NCI-H82 treated with DMSO at 0.1 percent for 48 hours (cell line): ENCODE data around the gene GDPD5.

Experiments used
- DNase-seq: peaks from one replicate; lab custom pipeline; 2025; ENCODE audit not compliant: unreplicated experiment; lab: John Stamatoyannopoulos, UW

The GDPD5 gene

DNA sequence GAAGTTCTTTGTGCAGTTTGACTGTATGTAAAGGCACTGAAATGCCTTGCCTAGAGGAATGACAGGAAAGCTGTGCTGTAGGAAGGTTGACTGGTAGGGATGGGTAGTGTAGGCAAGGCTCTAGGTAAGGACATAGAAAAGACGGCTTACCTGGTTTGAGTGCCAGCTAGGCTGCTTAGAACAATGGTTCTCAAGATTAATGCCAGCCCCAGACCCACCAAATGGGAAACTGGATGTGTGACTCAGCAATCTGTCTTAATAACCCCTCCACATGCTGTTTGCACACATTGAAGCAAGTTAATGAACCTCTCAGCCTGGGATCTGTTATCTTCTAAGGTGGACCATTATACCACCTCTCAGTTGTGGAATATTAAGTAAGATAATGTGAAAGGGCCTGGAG is 122.7 kb downstream of the GDPD5 start:
- DNase-seq = no peak

DNA sequence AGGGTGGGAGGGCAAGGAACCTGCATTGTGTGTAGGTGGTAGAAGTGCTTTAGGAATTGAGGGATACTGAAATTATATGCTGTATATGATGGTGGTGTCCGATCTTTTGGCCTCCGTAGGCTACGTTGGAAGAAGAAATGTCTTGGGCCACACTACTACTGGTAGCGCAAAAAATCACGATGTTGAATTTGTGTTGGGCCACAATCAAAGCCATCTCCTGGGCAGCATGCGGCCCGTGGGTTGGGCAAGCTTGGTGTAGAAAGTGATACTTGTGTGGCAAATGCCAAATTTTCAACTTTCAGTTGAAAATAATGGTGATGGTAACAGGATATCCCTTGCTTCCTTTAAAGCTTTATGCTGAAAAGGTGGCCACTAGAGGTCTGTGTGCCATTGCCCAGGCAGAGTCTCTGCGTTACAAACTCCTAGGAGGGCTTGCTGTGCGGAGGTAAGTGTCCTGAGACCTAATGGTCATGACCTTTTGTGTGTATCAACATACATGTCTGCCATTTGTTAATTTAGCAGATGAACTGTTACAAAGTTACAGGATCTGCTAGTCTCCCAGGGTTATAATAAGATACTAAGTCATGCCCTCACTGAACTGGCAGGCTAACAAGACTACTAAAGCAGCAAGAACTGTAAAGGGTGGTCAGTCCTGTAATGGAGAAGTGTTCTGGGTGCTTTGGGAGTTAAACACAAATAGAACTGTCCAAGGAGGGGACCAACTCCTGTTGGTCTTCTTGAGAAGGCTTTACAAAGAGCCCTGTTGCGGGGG is 123.6 kb downstream of the GDPD5 start:
- DNase-seq = no peak

DNA sequence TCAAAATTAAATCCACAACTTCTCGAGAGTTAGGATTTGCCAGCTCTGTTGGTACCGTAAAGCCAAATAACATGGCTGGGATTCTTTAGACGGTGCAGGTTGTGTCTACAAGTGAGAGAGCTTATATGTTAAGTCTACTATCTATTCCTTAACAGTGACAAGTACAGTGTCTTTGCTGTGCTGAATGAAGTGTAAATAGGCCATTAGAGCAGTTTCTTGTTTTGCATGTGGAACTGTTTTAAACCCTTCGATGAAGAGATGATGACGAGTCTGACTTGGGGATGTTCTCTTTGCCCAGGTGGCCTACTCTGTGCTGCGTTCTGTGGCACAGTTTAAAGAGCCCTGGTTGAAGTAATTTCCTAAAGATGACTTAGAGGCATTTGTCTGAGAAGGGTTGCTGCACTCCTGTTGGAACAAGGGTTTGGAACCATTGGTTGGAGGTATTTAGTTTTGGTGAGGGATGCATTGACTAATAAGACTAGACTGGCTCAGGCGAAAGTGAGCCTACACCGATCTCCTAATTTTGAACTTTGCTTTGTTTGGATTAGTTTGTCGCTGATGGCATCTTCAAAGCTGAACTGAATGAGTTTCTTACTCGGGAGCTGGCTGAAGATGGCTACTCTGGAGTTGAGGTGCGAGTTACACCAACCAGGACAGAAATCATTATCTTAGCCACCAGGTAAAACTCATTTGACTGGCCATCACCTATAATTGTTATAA is 125.4 kb downstream of the GDPD5 start:
- no peak for DNase-seq

DNA sequence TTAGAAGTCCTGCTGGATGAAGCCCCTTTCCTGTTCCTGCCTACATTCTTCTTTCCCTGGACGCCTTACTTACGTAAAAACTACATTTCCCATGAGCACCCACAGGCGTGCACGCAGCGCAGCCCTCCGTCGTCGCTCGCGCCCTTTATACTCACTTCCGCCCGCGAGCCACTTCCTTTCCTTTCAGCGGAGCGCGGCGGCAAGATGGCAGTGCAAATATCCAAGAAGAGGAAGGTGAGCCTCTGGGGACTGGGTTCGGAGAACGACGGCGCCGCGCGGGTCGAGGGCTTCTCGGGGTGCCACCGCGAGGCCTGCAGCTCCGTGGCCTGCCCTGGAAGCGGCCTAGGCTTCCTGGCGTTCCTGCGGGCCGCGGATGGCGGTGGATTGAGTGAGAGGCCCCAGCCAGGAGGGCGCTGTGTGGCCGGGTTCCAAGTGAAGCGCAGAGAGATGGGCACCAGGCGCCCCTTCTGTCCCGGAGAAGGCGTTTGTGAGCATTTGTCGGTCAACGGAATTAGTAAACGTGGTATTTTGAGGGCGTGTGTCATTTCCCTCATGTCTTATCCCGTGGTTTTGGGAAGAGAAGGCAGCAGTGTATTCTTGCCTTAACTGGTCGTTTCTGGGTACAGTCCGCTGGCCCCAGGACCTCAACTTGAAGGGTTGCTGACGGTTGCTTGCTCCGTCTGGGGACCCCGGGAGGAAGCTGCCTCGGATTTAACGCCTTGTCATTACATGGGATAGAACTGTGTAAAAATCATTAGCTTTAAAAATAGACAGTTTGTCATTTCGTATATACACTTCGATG is 126.2 kb downstream of the GDPD5 start, which contains the start of gene RPS3:
TSS of gene RPS3 (plus strand) at position 175 of the 802 bp plus-strand sequence. CDS start at position 205, 30 bp downstream.
- peak; percentile 58 for DNase-seq

DNA sequence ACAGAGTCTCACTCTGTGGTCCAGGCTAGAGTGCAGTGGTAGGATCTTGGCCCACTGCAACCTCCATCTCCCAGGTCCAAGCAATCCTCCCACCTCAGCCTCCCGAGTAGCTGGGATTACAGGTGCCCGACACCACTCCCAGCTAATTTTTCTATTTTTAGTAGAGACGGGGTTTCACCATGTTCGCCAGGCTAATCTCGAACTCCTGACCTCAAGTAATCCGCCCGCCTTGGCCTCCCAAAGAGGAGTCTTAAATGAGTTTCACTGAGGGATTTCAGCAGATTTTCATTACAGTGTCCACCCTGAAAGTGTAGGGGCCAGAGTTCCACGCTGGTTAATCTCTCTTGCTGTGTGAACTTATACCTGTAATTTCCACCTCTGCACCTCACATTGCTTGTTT is 126.8 kb downstream of the GDPD5 start:
- no peak for DNase-seq

DNA sequence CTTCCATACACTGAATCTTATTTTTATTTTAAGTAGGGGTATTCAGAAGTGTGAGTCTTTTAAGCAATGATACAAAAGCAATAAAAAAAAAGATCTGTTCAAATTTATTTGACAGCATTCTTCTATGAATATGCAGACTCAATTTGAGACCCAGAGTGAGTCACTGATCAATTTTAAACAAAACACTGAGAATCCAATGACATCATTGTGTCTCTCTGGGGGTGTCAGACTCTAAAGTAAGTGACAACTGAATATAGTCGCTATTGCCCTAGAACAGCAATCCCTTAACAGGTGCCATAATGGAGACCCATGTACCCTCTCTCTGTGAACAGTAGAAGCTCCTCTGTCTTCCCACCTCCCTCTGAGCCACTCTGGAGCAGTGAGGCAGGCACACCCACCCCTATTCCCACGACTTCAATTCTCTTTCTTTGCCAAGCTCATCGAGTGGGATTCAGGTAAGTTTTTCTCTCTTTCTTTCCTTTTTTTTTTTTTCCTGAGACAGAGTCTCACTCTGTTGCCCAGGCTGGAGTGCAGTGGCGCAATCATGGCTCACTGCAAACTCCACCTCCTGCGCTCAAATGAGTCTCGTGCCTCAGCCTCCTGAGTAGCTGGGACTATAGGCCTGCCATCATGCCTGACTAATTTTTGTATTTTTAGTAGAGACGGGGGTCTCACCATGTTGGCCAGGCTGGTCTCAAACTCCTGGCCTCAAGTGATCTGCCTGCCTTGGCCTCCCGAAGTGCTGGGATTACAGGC is 131.5 kb downstream of the GDPD5 start:
- no peak for DNase-seq

DNA sequence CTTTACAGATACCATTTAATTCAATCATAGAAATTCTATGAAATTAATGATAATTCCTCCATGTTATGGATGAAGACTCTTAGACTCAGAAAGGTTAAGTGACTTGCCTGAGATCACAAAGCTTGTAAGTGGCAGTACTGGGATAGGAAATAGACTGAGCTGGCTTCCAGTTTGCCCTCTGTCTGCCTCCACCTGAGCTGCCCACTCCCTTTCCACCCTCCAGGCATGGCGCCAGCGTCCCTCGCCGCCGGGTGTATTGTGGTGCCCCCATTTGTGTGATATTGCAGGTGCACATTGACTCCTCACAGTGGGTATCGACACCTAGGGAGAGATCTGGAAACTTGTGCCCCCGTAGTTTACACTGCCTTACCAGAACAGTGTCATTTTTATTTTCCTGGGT is 135.8 kb downstream of the GDPD5 start:
- no peak for DNase-seq

DNA sequence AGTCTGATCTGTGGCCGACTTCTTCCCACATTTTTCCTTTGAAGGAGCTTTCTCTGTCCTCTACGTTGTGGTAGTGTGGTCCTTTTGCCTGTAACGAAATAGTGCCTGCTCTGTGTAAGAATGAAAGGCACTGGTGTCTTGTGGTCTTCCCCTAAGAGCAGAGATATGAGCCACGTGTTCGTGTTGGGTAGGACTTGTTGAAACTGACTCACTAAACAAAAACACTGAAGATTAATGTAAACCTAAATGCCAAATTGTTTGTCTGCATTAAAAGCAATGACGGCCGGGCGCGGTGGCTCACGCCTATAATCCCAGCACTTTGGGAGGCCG is 136.5 kb downstream of the GDPD5 start:
- DNase-seq = no peak

DNA sequence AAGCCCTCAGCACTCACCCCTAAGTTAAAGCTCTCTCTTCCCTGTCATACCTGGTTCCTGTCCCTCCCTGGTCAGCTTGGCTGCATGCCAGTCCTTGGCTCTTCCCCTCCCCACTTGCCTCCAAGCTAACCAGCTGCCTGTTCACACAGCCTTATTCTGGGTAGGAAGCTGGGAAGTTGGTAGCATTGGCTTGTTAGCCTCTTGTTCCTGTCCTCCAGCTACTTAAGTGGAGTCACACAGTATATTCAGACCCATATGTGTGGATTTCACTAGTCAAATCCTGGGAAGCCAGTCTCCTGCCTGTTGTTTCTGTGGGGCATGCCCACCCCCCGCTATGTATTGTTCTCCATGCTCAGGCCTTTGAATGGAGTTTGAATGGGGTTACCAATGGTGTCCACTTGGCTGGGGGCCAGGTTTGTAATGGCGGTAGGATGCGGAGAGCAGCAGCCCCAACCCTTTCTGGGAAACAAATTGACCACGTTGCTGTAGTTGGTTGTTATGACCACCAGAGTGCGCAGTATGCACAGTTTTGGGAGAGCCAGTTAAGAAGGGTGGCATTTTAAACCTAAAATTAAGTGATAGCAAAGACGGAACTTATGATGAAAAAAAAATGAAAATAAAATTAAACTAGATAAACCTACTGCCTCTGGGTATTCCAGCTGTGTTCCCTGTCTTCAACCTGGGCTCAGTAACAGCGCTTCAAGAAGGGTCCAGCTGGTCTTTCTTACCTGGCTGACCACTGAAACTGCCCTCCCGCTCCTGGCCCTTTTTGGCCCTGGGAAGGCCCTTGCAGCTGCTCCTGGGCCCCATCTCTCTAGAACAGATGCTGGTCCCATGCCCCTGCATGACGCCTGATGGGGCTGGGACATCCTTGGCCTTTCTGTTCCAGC is 137.1 kb downstream of the GDPD5 start:
- peak; percentile 76 for DNase-seq

DNA sequence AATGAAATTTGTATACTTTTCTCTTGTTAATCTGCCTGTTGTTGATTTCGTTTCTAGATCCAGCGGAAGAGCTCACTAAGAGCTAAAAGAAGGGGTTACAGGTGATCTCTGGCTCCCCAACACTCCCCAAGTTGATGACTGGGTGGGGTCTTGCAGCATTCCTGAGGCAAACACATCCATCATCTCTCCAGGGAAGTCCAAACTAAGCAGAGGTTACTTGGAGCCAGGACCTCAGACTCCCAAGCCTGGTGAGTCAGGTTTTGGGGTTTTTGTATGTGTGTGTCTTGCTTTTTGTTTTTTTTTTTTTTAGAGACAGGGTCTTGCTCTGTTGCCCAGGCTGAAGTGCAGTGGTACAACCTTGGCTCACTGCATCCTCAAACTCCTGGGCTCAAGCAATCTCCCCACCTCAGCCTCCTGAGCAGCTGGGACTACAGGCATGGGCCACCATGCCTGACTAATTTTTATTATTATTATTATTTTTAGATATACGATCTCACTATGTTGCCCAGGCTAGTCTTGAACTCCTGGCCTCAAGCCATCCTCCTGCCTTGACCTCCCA is 137.9 kb downstream of the GDPD5 start:
- no peak for DNase-seq

DNA sequence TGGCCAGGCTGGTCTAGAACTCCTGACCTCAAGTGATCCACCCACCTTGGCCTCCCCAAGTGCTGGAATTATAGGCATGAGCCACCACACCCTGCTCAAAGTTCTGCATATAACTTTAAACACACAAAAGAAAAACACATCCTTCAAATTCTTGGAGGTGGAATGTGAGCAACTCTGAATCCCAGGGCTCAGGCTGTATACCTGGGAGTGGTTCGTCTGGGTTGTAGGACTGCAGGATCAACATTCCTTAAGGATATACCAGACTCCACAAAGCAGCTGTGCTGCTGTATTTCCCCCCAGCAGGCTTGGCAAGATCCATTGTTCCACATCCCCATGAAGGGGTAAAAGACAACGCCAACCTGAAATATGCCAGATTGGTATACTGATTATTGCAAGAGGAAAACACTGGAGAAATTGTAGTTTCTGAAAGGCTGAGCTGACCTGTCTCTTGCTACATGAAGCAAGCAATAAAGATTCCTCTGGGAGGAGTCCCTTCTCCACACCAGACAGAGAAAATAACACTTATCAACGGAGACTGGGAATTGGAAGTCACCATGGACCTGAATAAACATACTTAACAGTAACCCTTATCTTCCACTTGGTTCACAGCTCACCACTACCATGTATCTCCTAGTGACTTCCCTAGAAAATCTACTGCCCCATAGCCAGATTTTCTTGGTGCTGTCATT is 138.7 kb downstream of the GDPD5 start:
- DNase-seq = no peak
